ENCODE data around the gene SERPINE2. TPM values are rescaled to one million over a fixed set of nuclear protein-coding genes. Genes with fewer than 3 reads are reported as not detected.
"Not testable (repeated sequence)": the region's sequence is repeated elsewhere in the genome, so short reads cannot be mapped to it uniquely, and the experiment has no call there.

The SERPINE2 gene
- total RNA-seq, 1 donor, result 1,159 TPM

GRCh38 chr2:224008702-224009261 is 30.3 kb downstream of the SERPINE2 start:
- H3K4me3 ChIP-seq (ENCODE audit: low read depth, low read length), result no peak overlapping the region
- peak; percentile 33 for DNase-seq (ENCODE audit: low read depth)
- TF ChIP-seq CTCF (IDR thresholded peaks at IDR 0.05; ENCODE audit: insufficient read depth, low read length), result no peak

DNA sequence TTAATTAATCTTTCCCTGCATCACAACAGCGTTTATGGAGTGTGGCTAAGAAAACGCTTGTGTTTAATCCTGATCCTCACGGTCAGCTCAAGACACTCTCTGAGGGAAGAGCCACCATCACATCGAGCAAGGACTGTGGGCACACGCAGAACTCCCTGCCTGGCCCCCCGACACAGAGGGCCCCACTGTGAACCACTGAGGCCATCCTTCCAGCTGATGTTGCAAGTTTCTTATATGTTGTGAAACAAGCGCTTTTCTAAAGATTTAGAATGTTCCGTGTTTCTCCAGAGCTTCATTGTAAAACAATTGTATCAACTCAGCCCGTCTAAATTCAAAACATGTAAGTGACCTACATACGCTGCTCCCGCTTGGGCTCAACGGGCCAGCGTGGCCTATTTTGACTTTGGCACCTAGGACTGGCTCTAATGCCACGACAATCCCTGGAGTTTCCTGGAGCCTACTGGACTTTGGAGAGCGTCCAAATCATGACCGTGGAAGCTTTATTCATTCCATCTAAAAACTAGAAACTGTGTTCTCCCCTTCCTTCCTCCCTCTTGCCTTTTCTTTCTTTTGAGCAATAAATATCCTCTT is 34.9 kb downstream of the SERPINE2 start:
- DNase-seq (ENCODE audit: low read depth), result peak; percentile 52
- no peak overlapping the region for H3K4me3 ChIP-seq (ENCODE audit: low read depth, low read length)
- TF ChIP-seq CTCF (IDR thresholded peaks at IDR 0.05; ENCODE audit: insufficient read depth, low read length), result no peak

DNA sequence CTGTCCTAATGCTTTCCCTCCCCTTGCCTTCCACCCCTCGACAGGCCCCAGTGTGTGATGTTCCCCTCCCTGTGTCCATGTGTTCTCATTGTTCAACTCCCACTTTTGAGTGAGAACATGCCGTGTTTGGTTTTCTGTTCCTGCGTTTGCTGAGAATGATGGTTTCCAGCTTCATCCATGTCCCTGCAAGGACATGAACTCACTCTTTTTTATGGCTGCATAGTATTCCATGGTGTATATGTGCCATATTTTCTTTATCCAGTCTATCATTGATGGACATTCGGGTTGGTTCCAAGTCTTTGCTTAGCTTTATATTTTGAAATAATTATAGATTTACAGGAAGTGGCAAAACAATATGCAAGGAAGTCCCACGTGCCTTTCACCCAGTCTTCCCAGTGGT is 38.4 kb downstream of the SERPINE2 start:
- not testable (repeated sequence) for DNase-seq (ENCODE audit: low read depth); H3K4me3 ChIP-seq (ENCODE audit: low read depth, low read length)

DNA sequence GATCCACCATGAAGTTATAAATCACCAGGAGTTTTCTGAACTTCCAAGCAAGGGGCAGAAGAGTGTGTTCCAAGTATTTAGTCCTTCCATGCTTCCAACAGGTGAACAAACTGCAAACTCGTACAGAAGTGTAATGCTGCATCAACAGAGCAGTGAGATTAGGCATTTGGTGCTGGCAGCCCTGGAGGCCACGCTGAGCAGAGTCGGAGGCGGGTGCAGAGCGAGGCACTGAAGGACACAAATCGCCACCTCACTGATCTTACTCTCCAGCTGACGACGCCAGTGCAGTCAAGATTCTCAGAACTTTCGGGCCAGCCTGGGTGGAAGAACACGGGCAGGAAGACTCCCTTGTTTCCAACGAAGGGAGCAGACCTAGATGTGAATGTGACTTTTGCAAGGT is 39.2 kb downstream of the SERPINE2 start:
- H3K4me3 ChIP-seq (ENCODE audit: low read depth, low read length), result no peak overlapping the region
- TF ChIP-seq CTCF (IDR thresholded peaks at IDR 0.05; ENCODE audit: insufficient read depth, low read length), result no peak
- no peak for DNase-seq (ENCODE audit: low read depth)

DNA sequence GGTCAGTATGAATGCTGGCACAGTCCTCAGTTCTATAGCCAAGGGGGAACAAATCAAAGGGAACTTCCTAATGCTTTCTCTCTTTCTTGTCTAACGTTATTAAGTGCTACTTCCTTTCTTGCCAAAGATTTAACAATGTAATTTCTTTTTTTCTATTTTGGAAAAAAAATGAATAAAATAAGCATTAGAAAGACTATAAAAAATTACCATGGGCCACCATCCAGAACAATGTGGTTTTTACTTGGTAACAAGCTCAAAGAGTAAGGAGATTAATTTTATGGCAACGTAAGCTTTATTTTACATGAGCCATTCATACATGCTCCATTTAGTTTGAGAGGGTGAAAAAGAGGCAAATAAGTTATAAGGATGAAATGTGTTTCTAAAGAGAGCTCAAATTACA is 40.1 kb downstream of the SERPINE2 start:
- H3K4me3 ChIP-seq (ENCODE audit: low read depth, low read length), result no peak overlapping the region
- peak; percentile 44 for DNase-seq (ENCODE audit: low read depth)
- TF ChIP-seq CTCF (IDR thresholded peaks at IDR 0.05; ENCODE audit: insufficient read depth, low read length), result no peak

- no peak overlapping the region for H3K4me3 ChIP-seq (ENCODE audit: low read depth, low read length)
- DNase-seq (ENCODE audit: low read depth), result no peak
- no peak for TF ChIP-seq CTCF (IDR thresholded peaks at IDR 0.05; ENCODE audit: insufficient read depth, low read length)
Measured at GRCh38 chr2:223997938-223998337, 41.1 kb downstream of the SERPINE2 start.

DNA sequence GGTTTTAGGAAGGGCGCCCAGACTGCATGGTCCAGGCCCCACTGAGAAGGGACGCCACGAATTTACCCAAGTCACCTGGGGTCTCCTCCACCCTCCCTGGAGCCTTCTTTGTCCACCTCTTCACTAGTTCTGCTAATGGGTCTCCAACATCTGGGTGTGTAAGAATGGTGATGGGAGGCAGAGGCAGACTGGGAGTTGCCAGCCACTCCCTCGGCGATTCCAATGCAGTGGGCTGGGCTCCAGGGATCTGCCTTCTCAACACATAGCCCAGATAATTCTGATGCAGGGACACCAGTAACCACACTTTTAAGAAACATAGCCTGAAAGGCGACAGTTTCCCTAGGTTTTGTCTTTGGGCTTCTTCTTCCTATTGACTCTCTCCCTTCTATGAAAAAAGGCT is 42.7 kb downstream of the SERPINE2 start:
- TF ChIP-seq CTCF (IDR thresholded peaks at IDR 0.05; ENCODE audit: insufficient read depth, low read length), result no peak
- no peak overlapping the region for H3K4me3 ChIP-seq (ENCODE audit: low read depth, low read length)
- no peak for DNase-seq (ENCODE audit: low read depth)

Measured in fibroblast of the aortic adventitia (primary cell).